HepG2 (cell line): ENCODE data around the gene WDFY1. TPM values are rescaled to one million over a fixed set of nuclear protein-coding genes. Genes with fewer than 3 reads are reported as not detected.

Experiments used
- FOXA1 ChIP-seq, 2 experiments: fragments of 450-650 bp in 1 of 2; sonication (generic) in 1 of 2; formaldehyde crosslinking in 1 of 2; IDR thresholded peaks; 2 replicates each; pipeline versions ENCODE4 v1.4.0 to v1.6.1; 2016 to 2020; ENCODE audit warnings: missing genetic modification reagents in 1 of 2
- FOXM1 ChIP-seq: sonication (generic); formaldehyde crosslinking; IDR thresholded peaks from 2 replicates; pipeline ENCODE4 v1.5.0; 2020; ENCODE audit warnings: missing genetic modification reagents
- IRX3 ChIP-seq: sonication (generic); formaldehyde crosslinking; IDR thresholded peaks from 2 replicates; pipeline ENCODE4 v1.8.1; 2023; ENCODE audit warnings: mild to moderate bottlenecking, low read depth, missing genetic modification reagents, borderline replicate concordance
- JUN ChIP-seq: sonication (generic); formaldehyde crosslinking; IDR thresholded peaks from 2 replicates; pipeline ENCODE4 v1.4.0; 2020; ENCODE audit warnings: mild to moderate bottlenecking, missing genetic modification reagents
- KLF15 ChIP-seq: sonication (generic); formaldehyde crosslinking; IDR thresholded peaks from 2 replicates; pipeline ENCODE4 v1.8.1; 2023; ENCODE audit warnings: borderline replicate concordance, mild to moderate bottlenecking, inconsistent platforms, missing genetic modification reagents, mixed read lengths
- PAX8 ChIP-seq: sonication (generic); formaldehyde crosslinking; IDR thresholded peaks from 2 replicates; pipeline ENCODE4 v1.8.0; 2022; ENCODE audit warnings: mild to moderate bottlenecking, missing genetic modification reagents, borderline replicate concordance
- RORA ChIP-seq: sonication (generic); formaldehyde crosslinking; IDR thresholded peaks from 2 replicates; pipeline ENCODE4 v1.5.0; 2020; ENCODE audit warnings: mild to moderate bottlenecking, missing genetic modification reagents, moderate library complexity
- SMAD1 ChIP-seq: sonication (generic); formaldehyde crosslinking; IDR thresholded peaks from 2 replicates; pipeline ENCODE4 v1.4.0; 2020; ENCODE audit warnings: missing genetic modification reagents, low read depth, mild to moderate bottlenecking, borderline replicate concordance
- SNAI1 ChIP-seq: sonication (generic); formaldehyde crosslinking; IDR thresholded peaks from 2 replicates; pipeline ENCODE4 v1.5.0; 2020; ENCODE audit warnings: mild to moderate bottlenecking, missing genetic modification reagents, borderline replicate concordance
- SPEN ChIP-seq: sonication (generic); formaldehyde crosslinking; IDR thresholded peaks from 2 replicates; pipeline ENCODE4 v1.5.1; 2020; ENCODE audit warnings: low read depth, mild to moderate bottlenecking, missing genetic modification reagents
- ZNF724P ChIP-seq: sonication (generic); formaldehyde crosslinking; IDR thresholded peaks from 2 replicates; pipeline ENCODE4 v1.8.0; 2022; ENCODE audit warnings: missing genetic modification reagents, borderline replicate concordance
- ZSCAN20 ChIP-seq: sonication (generic); formaldehyde crosslinking; IDR thresholded peaks from 2 replicates; pipeline ENCODE4 v1.4.0; 2020; ENCODE audit warnings: missing genetic modification reagents, mild to moderate bottlenecking, borderline replicate concordance
- ZSCAN21 ChIP-seq: sonication (generic); formaldehyde crosslinking; IDR thresholded peaks from 2 replicates; pipeline ENCODE4 v1.8.0; 2022; ENCODE audit warnings: mild to moderate bottlenecking, missing genetic modification reagents, moderate library complexity, borderline replicate concordance
- polyA plus RNA-seq, 8 experiments: library from polyadenylated mRNA; depleted of rRNA in 3 of 8; stranded (reverse) in 7 of 8; unstranded in 1 of 8; fragments of >200 nt; fragmentation: Illumina TruSeq in 4 of 8; extraction: Trizol in 4 of 8; gene quantifications; 2 replicates each; pipeline versions ENCODE4 v1.2.1 to v1.2.3, GENCODE V29; 2011 to 2016; ENCODE audit warnings: low read depth in 4 of 8, missing spikeins in 1 of 8, mixed read lengths in 1 of 8; ENCODE audit not compliant: insufficient read depth in 1 of 8
- total RNA-seq, 5 experiments: library from RNA; depleted of rRNA; stranded (reverse); fragments of >200 nt; fragmentation: Illumina TruSeq; extraction: Trizol; gene quantifications; 2 replicates each; pipeline ENCODE4 v1.2.3, GENCODE V29; 2016; ENCODE audit warnings: low read depth in 1 of 5
- TF ChIP-seq, protein P1 (sequence below): sonication (generic); formaldehyde crosslinking; IDR thresholded peaks from 2 replicates; pipeline ENCODE4 v1.5.1; 2020; ENCODE audit warnings: mild to moderate bottlenecking, missing genetic modification reagents, borderline replicate concordance
- TF ChIP-seq, protein P2 (sequence below): sonication (generic); formaldehyde crosslinking; IDR thresholded peaks from 2 replicates; pipeline ENCODE4 v1.5.0; 2020; ENCODE audit warnings: missing genetic modification reagents, mild to moderate bottlenecking, borderline replicate concordance
- TF ChIP-seq, protein P3 (sequence below), 2 experiments: IDR thresholded peaks; 2 replicates each; pipeline ENCODE4 v1.6.1; 2011 to 2012; ENCODE audit warnings: low read length in 2 of 2, borderline replicate concordance in 1 of 2, low read depth in 1 of 2, mild to moderate bottlenecking in 1 of 2, moderate library complexity in 1 of 2

The WDFY1 gene
- total and polyA plus RNA-seq, 2 of the 13 experiments (the other 11 are each of a cell fraction or from before 2014, with no cell fraction given): 77.0 to 78.4 TPM

DNA sequence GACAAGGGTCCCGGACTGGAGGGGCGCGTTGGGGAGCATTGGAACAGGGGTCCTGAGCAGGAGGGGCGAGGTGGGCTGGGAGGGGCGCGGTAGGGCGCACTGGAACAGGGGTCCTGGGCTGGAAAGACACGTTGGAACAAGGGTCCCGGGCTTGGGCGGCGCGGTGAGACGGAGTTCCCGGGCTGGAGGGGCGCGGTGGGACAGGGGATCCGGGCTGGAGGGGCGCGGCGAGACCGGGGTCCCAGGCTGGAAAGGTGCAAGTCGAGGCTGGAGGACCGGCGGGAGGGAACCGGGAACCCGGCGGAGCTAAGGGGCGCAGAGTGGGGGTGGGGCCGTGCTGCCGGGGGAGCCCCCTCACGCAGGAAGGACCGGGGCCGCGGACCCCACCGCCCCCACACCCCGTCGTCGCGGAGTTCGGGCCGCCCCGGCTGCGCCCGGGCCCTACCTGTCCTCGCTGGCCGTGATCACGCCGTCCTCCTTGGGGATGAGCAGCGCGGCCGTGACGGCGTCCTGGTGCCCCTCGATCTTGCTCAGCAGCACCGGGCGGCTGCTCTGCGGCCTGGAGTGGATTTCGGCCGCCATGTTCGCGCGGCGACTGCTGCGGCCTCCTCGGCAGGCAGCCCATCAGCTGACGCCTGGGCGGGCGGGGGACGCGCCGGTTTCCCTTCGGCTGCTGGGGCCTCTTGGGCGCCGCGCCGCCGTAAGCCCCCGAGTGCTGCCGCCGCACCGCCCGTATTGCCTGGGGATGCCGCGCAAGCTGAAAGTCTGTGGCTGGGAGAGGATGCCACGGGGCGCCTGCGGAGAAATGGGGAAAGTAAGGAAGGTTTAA is at the start of gene WDFY1 (continued):
- TF ChIP-seq, protein P1, sequence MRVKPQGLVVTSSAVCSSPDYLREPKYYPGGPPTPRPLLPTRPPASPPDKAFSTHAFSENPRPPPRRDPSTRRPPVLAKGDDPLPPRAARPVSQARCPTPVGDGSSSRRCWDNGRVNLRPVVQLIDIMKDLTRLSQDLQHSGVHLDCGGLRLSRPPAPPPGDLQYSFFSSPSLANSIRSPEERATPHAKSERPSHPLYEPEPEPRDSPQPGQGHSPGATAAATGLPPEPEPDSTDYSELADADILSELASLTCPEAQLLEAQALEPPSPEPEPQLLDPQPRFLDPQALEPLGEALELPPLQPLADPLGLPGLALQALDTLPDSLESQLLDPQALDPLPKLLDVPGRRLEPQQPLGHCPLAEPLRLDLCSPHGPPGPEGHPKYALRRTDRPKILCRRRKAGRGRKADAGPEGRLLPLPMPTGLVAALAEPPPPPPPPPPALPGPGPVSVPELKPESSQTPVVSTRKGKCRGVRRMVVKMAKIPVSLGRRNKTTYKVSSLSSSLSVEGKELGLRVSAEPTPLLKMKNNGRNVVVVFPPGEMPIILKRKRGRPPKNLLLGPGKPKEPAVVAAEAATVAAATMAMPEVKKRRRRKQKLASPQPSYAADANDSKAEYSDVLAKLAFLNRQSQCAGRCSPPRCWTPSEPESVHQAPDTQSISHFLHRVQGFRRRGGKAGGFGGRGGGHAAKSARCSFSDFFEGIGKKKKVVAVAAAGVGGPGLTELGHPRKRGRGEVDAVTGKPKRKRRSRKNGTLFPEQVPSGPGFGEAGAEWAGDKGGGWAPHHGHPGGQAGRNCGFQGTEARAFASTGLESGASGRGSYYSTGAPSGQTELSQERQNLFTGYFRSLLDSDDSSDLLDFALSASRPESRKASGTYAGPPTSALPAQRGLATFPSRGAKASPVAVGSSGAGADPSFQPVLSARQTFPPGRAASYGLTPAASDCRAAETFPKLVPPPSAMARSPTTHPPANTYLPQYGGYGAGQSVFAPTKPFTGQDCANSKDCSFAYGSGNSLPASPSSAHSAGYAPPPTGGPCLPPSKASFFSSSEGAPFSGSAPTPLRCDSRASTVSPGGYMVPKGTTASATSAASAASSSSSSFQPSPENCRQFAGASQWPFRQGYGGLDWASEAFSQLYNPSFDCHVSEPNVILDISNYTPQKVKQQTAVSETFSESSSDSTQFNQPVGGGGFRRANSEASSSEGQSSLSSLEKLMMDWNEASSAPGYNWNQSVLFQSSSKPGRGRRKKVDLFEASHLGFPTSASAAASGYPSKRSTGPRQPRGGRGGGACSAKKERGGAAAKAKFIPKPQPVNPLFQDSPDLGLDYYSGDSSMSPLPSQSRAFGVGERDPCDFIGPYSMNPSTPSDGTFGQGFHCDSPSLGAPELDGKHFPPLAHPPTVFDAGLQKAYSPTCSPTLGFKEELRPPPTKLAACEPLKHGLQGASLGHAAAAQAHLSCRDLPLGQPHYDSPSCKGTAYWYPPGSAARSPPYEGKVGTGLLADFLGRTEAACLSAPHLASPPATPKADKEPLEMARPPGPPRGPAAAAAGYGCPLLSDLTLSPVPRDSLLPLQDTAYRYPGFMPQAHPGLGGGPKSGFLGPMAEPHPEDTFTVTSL: no peak
- TF ChIP-seq SMAD1 (CRISPR knock-in tag) (no peak; the same call in 1 of the 2 replicates), FOXM1 (CRISPR knock-in tag) (no peak), PAX8 (CRISPR knock-in tag) (no peak; the same call in 1 of the 2 replicates), RORA (CRISPR knock-in tag) (no peak), KLF15 (CRISPR knock-in tag) (no peak), IRX3 (CRISPR knock-in tag) (no peak; the same call in 1 of the 2 replicates), FOXA1 (IDR thresholded peaks at IDR 0.05) (no peak), FOXA1 (CRISPR knock-in tag; IDR thresholded peaks at IDR 0.05) (peak; percentile 70), ZSCAN20 (peak; percentile 94; the same call in 1 of the 2 replicates), JUN (CRISPR knock-in tag) (no peak), ZNF724P (CRISPR knock-in tag) (peak; percentile 85; the same call in 1 of the 2 replicates), SPEN (CRISPR knock-in tag) (peak; percentile 99), SNAI1 (CRISPR knock-in tag) (peak; percentile 53; the same call in 1 of the 2 replicates), ZSCAN21 (CRISPR knock-in tag) (no peak; the same call in 1 of the 2 replicates)
- TF ChIP-seq, protein P2, sequence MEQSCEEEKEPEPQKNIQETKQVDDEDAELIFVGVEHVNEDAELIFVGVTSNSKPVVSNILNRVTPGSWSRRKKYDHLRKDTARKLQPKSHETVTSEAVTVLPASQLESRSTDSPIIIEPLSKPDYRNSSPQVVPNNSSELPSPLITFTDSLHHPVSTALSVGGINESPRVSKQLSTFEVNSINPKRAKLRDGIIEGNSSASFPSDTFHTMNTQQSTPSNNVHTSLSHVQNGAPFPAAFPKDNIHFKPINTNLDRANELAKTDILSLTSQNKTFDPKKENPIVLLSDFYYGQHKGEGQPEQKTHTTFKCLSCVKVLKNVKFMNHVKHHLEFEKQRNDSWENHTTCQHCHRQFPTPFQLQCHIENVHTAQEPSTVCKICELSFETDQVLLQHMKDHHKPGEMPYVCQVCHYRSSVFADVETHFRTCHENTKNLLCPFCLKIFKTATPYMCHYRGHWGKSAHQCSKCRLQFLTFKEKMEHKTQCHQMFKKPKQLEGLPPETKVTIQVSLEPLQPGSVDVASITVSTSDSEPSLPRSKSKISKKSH: peak; percentile 79; the same call in 1 of the 2 replicates
- TF ChIP-seq, protein P3, sequence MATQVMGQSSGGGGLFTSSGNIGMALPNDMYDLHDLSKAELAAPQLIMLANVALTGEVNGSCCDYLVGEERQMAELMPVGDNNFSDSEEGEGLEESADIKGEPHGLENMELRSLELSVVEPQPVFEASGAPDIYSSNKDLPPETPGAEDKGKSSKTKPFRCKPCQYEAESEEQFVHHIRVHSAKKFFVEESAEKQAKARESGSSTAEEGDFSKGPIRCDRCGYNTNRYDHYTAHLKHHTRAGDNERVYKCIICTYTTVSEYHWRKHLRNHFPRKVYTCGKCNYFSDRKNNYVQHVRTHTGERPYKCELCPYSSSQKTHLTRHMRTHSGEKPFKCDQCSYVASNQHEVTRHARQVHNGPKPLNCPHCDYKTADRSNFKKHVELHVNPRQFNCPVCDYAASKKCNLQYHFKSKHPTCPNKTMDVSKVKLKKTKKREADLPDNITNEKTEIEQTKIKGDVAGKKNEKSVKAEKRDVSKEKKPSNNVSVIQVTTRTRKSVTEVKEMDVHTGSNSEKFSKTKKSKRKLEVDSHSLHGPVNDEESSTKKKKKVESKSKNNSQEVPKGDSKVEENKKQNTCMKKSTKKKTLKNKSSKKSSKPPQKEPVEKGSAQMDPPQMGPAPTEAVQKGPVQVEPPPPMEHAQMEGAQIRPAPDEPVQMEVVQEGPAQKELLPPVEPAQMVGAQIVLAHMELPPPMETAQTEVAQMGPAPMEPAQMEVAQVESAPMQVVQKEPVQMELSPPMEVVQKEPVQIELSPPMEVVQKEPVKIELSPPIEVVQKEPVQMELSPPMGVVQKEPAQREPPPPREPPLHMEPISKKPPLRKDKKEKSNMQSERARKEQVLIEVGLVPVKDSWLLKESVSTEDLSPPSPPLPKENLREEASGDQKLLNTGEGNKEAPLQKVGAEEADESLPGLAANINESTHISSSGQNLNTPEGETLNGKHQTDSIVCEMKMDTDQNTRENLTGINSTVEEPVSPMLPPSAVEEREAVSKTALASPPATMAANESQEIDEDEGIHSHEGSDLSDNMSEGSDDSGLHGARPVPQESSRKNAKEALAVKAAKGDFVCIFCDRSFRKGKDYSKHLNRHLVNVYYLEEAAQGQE (IDR thresholded peaks at IDR 0.05; ENCODE audit: borderline replicate concordance in 1 of 2, low read depth in 1 of 2, low read length in 2 of 2): peak in 1 of 2 experiments; percentile 64; a peak in 1 of 4 replicates
